CD4-positive, alpha-beta T cell treated with Interleukin-12 subunit alpha and Interleukin-12 subunit beta, for 1 hour (primary cell): ENCODE measurements around the gene ZNF710.
"Not testable (repeated sequence)": the region's sequence is repeated elsewhere in the genome, so short reads cannot be mapped to it uniquely, and the experiment has no call there.

Experiments used
- DNase-seq: peaks from one replicate; pipeline ENCODE4 v3.0.0-alpha.2; 2020

Gene ZNF710

GRCh38 chr15:90062973-90063769 is 62.0 kb downstream of the ZNF710 start:
- no peak for DNase-seq

- DNase-seq: peak; percentile 26
Observed at GRCh38 chr15:90063770-90064247, 62.7 kb downstream of the ZNF710 start.

GRCh38 chr15:90064911-90065681 is 64.0 kb downstream of the ZNF710 start:
- DNase-seq: no peak

- DNase-seq: no peak
Observed at GRCh38 chr15:90065682-90066049, 64.5 kb downstream of the ZNF710 start.

- DNase-seq: no peak
Observed at GRCh38 chr15:90067181-90067952, 66.2 kb downstream of the ZNF710 start.

GRCh38 chr15:90067953-90068606 is 67.0 kb downstream of the ZNF710 start:
- DNase-seq: no peak

GRCh38 chr15:90070623-90071022 is 69.5 kb downstream of the ZNF710 start:
- not testable (repeated sequence) for DNase-seq

- DNase-seq: peak; percentile 82
Observed at GRCh38 chr15:90071220-90071807, 70.2 kb downstream of the ZNF710 start.

- DNase-seq: no peak
Observed at GRCh38 chr15:90072978-90073640, 72.0 kb downstream of the ZNF710 start.

GRCh38 chr15:90074023-90074422 is 72.9 kb downstream of the ZNF710 start:
- DNase-seq: no peak

GRCh38 chr15:90074916-90075315 is 73.8 kb downstream of the ZNF710 start:
- no peak for DNase-seq

- no peak for DNase-seq
Observed at GRCh38 chr15:90075420-90076289, 74.5 kb downstream of the ZNF710 start.

- no peak for DNase-seq
Observed at GRCh38 chr15:90076716-90077115, 75.6 kb downstream of the ZNF710 start.

- no peak for DNase-seq
Observed at GRCh38 chr15:90078965-90079364, 77.8 kb downstream of the ZNF710 start.

GRCh38 chr15:90079619-90080457 is 78.7 kb downstream of the ZNF710 start:
- no peak for DNase-seq

GRCh38 chr15:90080458-90080755 is 79.3 kb downstream of the ZNF710 start:
- no peak for DNase-seq

GRCh38 chr15:90080818-90081393 is 79.8 kb downstream of the ZNF710 start:
- no peak for DNase-seq

- no peak for DNase-seq
Observed at GRCh38 chr15:90082140-90082715, 81.1 kb downstream of the ZNF710 start.

- DNase-seq: no peak
Observed at GRCh38 chr15:90083419-90083818, 82.3 kb downstream of the ZNF710 start.
